ENCODE results near the gene AKR1E2. TPM values are rescaled to one million over a fixed set of nuclear protein-coding genes. Genes with fewer than 3 reads are reported as not detected.

Gene AKR1E2
- total and polyA plus RNA-seq, 10 of the 15 experiments (the other 5 are each of a cell fraction or from before 2014, with no cell fraction given), result not detected

GRCh38 chr10:4781955-4782354 is 44.1 kb upstream of the AKR1E2 start:
- H2AFZ ChIP-seq (ENCODE audit: control insufficient read depth, low read depth, low read length), result no peak overlapping the region
- no peaks in the 10 kb centered on the region for H3K79me2 ChIP-seq (ENCODE audit: control insufficient read depth, insufficient read depth, low read length)
- in situ Hi-C loops (cut with MboI) (no loop called here), intact Hi-C loops (cut with micrococcal nuclease; ENCODE audit: unreplicated experiment) (no loop called here)
- no peak overlapping the region for H3K4me3 ChIP-seq
- SMC1A ChIA-PET (ENCODE audit: uncharacterized antibody, unreplicated experiment), result interaction anchor here (0.6 to 1.1 kb wide), 2 partner anchors 14 to 221 kb away, joined by 3 read pairs; no protein-coding TSS in a partner anchor
- no peak for ATAC-seq
- CTCF ChIA-PET, result no interaction called here
- H3K4me2 ChIP-seq (ENCODE audit: control insufficient read depth, insufficient read depth), result no peak overlapping the region
- no peaks in the 10 kb centered on the region for H3K9me3 ChIP-seq (replicated peaks; ENCODE audit: control insufficient read depth, insufficient read depth, low read length)
- BruUV-seq (replicated peaks), result no TSS peak
- RAD21 ChIA-PET (ENCODE audit: unreplicated experiment), result no interaction called here
- no peak for FAIRE-seq
- no peaks in the 10 kb centered on the region for H4K20me1 ChIP-seq (ENCODE audit: control insufficient read depth, insufficient read depth)
- H3K27me3 ChIP-seq (replicated peaks in 1 of 2; ENCODE audit: control insufficient read depth in 2 of 2, insufficient read depth in 2 of 2, low read length in 1 of 2), result no peaks in the 10 kb centered on the region; a peak in 1 of 4 replicates
- TF ChIP-seq PAX5 (IDR thresholded peaks at IDR 0.05; ENCODE audit: borderline replicate concordance, low read depth, low read length) (no peak), FOS (IDR thresholded peaks at IDR 0.05; ENCODE audit: borderline replicate concordance, extremely low read depth, insufficient read length) (no peak), EZH2 (IDR thresholded peaks at IDR 0.05; ENCODE audit: borderline replicate concordance, control insufficient read depth, low read depth, low read length) (no peak), SIN3A (IDR thresholded peaks at IDR 0.05; ENCODE audit: low read depth, low read length) (no peak), SP1 (IDR thresholded peaks at IDR 0.05; ENCODE audit: low read depth, low read length) (no peak), USF1 (IDR thresholded peaks at IDR 0.05; ENCODE audit: borderline replicate concordance, extremely low read length, insufficient read depth, low read depth, low read length) (no peak), ZBTB4 (CRISPR knock-in tag; IDR thresholded peaks at IDR 0.05) (no peak), STAT1 (conservative IDR thresholded peaks at IDR 0.05) (no peak), MXI1 (IDR thresholded peaks at IDR 0.05; ENCODE audit: low read depth, low read length) (no peak)
- WGBS (ENCODE audit: insufficient coverage, insufficient replicate concordance, low lambda C conversion rate, missing lambda C conversion rate), result 6% methylated on average over 3 of the region's 3 CpGs
- POLR2A ChIA-PET, result no interaction called here
- H3K36me3 ChIP-seq (ENCODE audit: control insufficient read depth in 2 of 2, insufficient read depth in 2 of 2, low read length in 1 of 2), result no peaks in the 10 kb centered on the region
- no peak overlapping the region for H3K9ac ChIP-seq (ENCODE audit: control insufficient read depth, insufficient read depth, low read length)
- DNase-seq (ENCODE audit: low read depth, low spot score), result no peak
- H3K27ac ChIP-seq (ENCODE audit: control insufficient read depth, insufficient read depth), result no peak overlapping the region
- H3K4me1 ChIP-seq (ENCODE audit: control insufficient read depth, insufficient read depth, low read length), result no peaks in the 10 kb centered on the region

Measured in GM12878 (cell line).